SK-N-SH treated with all-trans-retinoic acid at 6 μM for 48 hours (cell line): ENCODE measurements around the gene ZNF689.

Source experiments
- ARNTL ChIP-seq: fragments of 450-650 bp; formaldehyde crosslinking; IDR thresholded peaks from 2 replicates; pipeline ENCODE4 v1.5.0; 2020; ENCODE audit warnings: low read depth, mild to moderate bottlenecking, moderate library complexity, borderline replicate concordance
- ESRRG ChIP-seq: fragments of 250-450 bp; sonication (Bioruptor Pico); IDR thresholded peaks from 2 replicates; pipeline ENCODE4 v1.6.1; 2021; ENCODE audit warnings: mild to moderate bottlenecking
- GLIS3 ChIP-seq: fragments of 250-450 bp; sonication (Bioruptor Pico); IDR thresholded peaks from 2 replicates; pipeline ENCODE4 v1.5.0; 2020; ENCODE audit warnings: mild to moderate bottlenecking, moderate library complexity
- ISL1 ChIP-seq: fragments of 250-450 bp; sonication (Bioruptor Pico); IDR thresholded peaks from 2 replicates; pipeline ENCODE4 v2.1.2; 2022; ENCODE audit warnings: mild to moderate bottlenecking, moderate library complexity
- OSR1 ChIP-seq: fragments of 250-450 bp; sonication (Bioruptor Pico); IDR thresholded peaks from 2 replicates; pipeline ENCODE4 v1.8.0; 2022; ENCODE audit warnings: moderate library complexity, mild to moderate bottlenecking, inconsistent platforms
- PATZ1 ChIP-seq: fragments of 250-450 bp; sonication (Bioruptor Pico); IDR thresholded peaks from 2 replicates; pipeline ENCODE4 v1.8.0; 2020; ENCODE audit warnings: mild to moderate bottlenecking, moderate library complexity, borderline replicate concordance
- ZFP3 ChIP-seq: fragments of 250-450 bp; sonication (Bioruptor Pico); IDR thresholded peaks from 2 replicates; pipeline ENCODE4 v1.5.0; 2020; ENCODE audit warnings: mild to moderate bottlenecking, moderate library complexity
- ZFP30 ChIP-seq: fragments of 450-650 bp; formaldehyde crosslinking; IDR thresholded peaks from 2 replicates; pipeline ENCODE4 v1.5.0; 2022; ENCODE audit warnings: mild to moderate bottlenecking, moderate library complexity
- TF ChIP-seq, protein P1 (sequence below): fragments of 250-450 bp; sonication (Bioruptor Pico); IDR thresholded peaks from 2 replicates; pipeline ENCODE4 v1.5.1; 2020; ENCODE audit warnings: low read depth, mild to moderate bottlenecking, moderate library complexity

- TF ChIP-seq, protein P1, sequence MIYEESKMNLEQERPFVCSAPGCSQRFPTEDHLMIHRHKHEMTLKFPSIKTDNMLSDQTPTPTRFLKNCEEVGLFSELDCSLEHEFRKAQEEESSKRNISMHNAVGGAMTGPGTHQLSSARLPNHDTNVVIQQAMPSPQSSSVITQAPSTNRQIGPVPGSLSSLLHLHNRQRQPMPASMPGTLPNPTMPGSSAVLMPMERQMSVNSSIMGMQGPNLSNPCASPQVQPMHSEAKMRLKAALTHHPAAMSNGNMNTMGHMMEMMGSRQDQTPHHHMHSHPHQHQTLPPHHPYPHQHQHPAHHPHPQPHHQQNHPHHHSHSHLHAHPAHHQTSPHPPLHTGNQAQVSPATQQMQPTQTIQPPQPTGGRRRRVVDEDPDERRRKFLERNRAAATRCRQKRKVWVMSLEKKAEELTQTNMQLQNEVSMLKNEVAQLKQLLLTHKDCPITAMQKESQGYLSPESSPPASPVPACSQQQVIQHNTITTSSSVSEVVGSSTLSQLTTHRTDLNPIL: no peak
- no peak for TF ChIP-seq ARNTL (CRISPR knock-in tag)
- TF ChIP-seq OSR1 (CRISPR knock-in tag): no peak
- TF ChIP-seq ZFP30: no peak
- no peak for TF ChIP-seq PATZ1 (CRISPR knock-in tag)
- no peak for TF ChIP-seq ESRRG
- TF ChIP-seq ZFP3: no peak
- no peak for TF ChIP-seq GLIS3 (CRISPR knock-in tag)
- no peak for TF ChIP-seq ISL1 (CRISPR knock-in tag)
Measured at GRCh38 chr16:30552956-30553355, 57.2 kb downstream of the ZNF689 start.
